Activated B cell treated with CpG ODN at 0.5 μM for 24 hours (primary cell): ENCODE results near the gene GPR42. TPM values are rescaled to one million over a fixed set of nuclear protein-coding genes. Genes with fewer than 3 reads are reported as not detected.
"Not testable (repeated sequence)": the region's sequence is repeated elsewhere in the genome, so short reads cannot be mapped to it uniquely, and the experiment has no call there.

Experiments used
- ATAC-seq: fragments of 200-7000 bp; cut with Tn5 transposase; one replicate; pipeline ENCODE4 v1.10.0; 2021; ENCODE audit warnings: low read depth, mild to moderate bottlenecking, moderate library complexity
- CTCF ChIA-PET: fragments of 350-600 bp; sonication (Branson Sonifier 250); formaldehyde crosslinking; loops from one replicate; lab custom pipeline; 2021; ENCODE audit warnings: antibody characterized with exemption; lab: Charles Lee
- POLR2A ChIA-PET: fragments of 350-600 bp; sonication (Branson Sonifier 250); formaldehyde crosslinking; loops from one replicate; lab custom pipeline; 2021; ENCODE audit warnings: antibody characterized with exemption; lab: Charles Lee
- DNase-seq: peaks from one replicate; pipeline ENCODE4 v3.0.0; 2022
- H3K27ac Mint-ChIP-seq: one replicate; pipeline ENCODE4 v1.8.0; 2020; ENCODE audit warnings: mixed read lengths
- H3K27me3 Mint-ChIP-seq: one replicate; pipeline ENCODE4 v1.8.0; 2021; ENCODE audit warnings: mixed read lengths
- H3K36me3 Mint-ChIP-seq: one replicate; pipeline ENCODE4 v1.8.0; 2021; ENCODE audit warnings: low read depth, mixed read lengths
- H3K4me1 Mint-ChIP-seq: one replicate; pipeline ENCODE4 v1.8.0; 2021; ENCODE audit warnings: mixed read lengths
- H3K4me3 Mint-ChIP-seq: one replicate; pipeline ENCODE4 v1.8.0; 2020; ENCODE audit warnings: mild to moderate bottlenecking, mixed read lengths
- H3K9me3 Mint-ChIP-seq: one replicate; pipeline ENCODE4 v1.8.0; 2020; ENCODE audit warnings: mixed read lengths
- CTCF ChIP-seq: fragments of 200-600 bp; IDR thresholded peaks from one replicate; pipeline ENCODE4 v1.8.0; 2022; ENCODE audit warnings: antibody characterized with exemption, mild to moderate bottlenecking
- intact Hi-C: fragments of 100-400 bp; cut with micrococcal nuclease; formaldehyde crosslinking; loops from one replicate; pipeline ENCODE4 v1.15.1; 2024
- total RNA-seq: library from RNA; stranded (reverse); gene quantifications from 2 replicates; pipeline ENCODE4 v1.2.3, GENCODE V29; 2022

GPR42 gene
- total RNA-seq, 1 donor from 2014 or later: not detected

- POLR2A ChIA-PET: interaction anchor here (0.6 to 1.6 kb wide), 5 partner anchors 35 to 618 kb away, joined by 3 to 8 read pairs (median 7); no protein-coding TSS in a partner anchor
- no peak overlapping the region for H3K4me3 Mint-ChIP-seq
- no peak for TF ChIP-seq CTCF
Measured at GRCh38 chr19:35377656-35378055, 6.8 kb downstream of the GPR42 start.

DNA sequence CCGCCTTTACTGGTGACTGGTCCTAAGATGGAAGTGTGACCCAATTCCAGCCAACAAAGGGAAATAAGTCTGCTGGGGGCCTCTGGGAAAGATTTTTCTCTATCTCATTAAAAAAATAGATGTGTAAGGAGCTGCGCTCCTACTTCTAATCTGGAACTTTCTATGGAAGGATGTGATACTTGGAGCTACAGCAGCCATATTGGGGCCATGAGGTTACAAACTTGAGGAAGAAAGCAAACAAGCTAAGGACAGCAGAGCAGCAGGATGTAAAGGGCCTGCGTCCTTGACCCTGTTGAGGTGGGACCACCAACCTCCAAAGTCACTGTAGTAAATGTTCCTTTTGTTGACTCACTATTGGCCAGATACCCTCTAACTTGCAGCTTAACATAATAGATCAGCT lies 7.5 kb downstream of the GPR42 start:
- Mint-ChIP-seq H3K4me1 (peaks cover 27% of the 10 kb centered on the region), H3K27me3 (peaks cover 3% of the 10 kb centered on the region), H3K27ac (no peak overlapping the region), H3K4me3 (no peak overlapping the region), H3K36me3 (no peaks in the 10 kb centered on the region), H3K9me3 (no peaks in the 10 kb centered on the region)
- no peak for TF ChIP-seq CTCF
- ChIA-PET CTCF (interaction anchor here (1.0 to 1.1 kb wide), 2 partner anchors 26 to 109 kb away, joined by 3 read pairs; no protein-coding TSS in a partner anchor), POLR2A (interaction anchor here (1.6 kb wide), 1 partner anchor 82 kb away, joined by 8 read pairs; no protein-coding TSS in a partner anchor)
- intact Hi-C loops: no loop called here
- ATAC-seq (no peak), DNase-seq (no peak)

More at GRCh38 chr19:35377656-35378055, 6.8 kb downstream of the GPR42 start:
- intact Hi-C loops: no loop called here
- CTCF ChIA-PET: interaction anchor here (1.0 kb wide), 1 partner anchor 25 kb away, joined by 3 read pairs; no protein-coding TSS in a partner anchor
- ATAC-seq: no peak
- Mint-ChIP-seq H3K9me3 (no peaks in the 10 kb centered on the region), H3K36me3 (no peaks in the 10 kb centered on the region), H3K4me1 (peaks cover 27% of the 10 kb centered on the region), H3K27me3 (peaks cover 3% of the 10 kb centered on the region), H3K27ac (no peak overlapping the region)
- no peak for DNase-seq

GRCh38 chr19:35379545-35379944 lies 8.7 kb downstream of the GPR42 start:
- ATAC-seq, H3K9me3 Mint-ChIP-seq, H3K27ac Mint-ChIP-seq, H3K27me3 Mint-ChIP-seq, intact Hi-C loops, H3K4me3 Mint-ChIP-seq, CTCF ChIA-PET, DNase-seq, H3K36me3 Mint-ChIP-seq: not testable (repeated sequence)
- H3K4me1 Mint-ChIP-seq: peaks cover 27% of the 10 kb centered on the region
- POLR2A ChIA-PET: interaction anchor here (0.7 kb wide), 1 partner anchor 125 kb away, joined by 7 read pairs; no protein-coding TSS in a partner anchor

GRCh38 chr19:35379992-35380391 lies 9.1 kb downstream of the GPR42 start:
- Mint-ChIP-seq H3K27ac (no peak overlapping the region), H3K36me3 (no peaks in the 10 kb centered on the region), H3K4me1 (peaks cover 24% of the 10 kb centered on the region), H3K27me3 (peaks cover 5% of the 10 kb centered on the region), H3K4me3 (no peak overlapping the region), H3K9me3 (no peaks in the 10 kb centered on the region)
- ATAC-seq (no peak), DNase-seq (no peak)
- intact Hi-C loops: no loop called here
- ChIA-PET POLR2A (interaction anchor here (0.6 to 0.7 kb wide), 2 partner anchors 81 to 125 kb away, joined by 3 to 7 read pairs; no protein-coding TSS in a partner anchor), CTCF (no interaction called here)
- TF ChIP-seq CTCF: no peak

GRCh38 chr19:35380450-35381124 lies 9.7 kb downstream of the GPR42 start:
- ChIA-PET POLR2A (interaction anchor here (0.6 kb wide), 1 partner anchor 80 kb away, joined by 3 read pairs; no protein-coding TSS in a partner anchor), CTCF (no interaction called here)
- no peak for TF ChIP-seq CTCF
- intact Hi-C loops: no loop called here
- ATAC-seq: no peak
- Mint-ChIP-seq H3K36me3 (no peaks in the 10 kb centered on the region), H3K27me3 (peaks cover 5% of the 10 kb centered on the region), H3K4me3 (no peak overlapping the region), H3K9me3 (no peaks in the 10 kb centered on the region), H3K27ac (no peak overlapping the region), H3K4me1 (peaks cover 20% of the 10 kb centered on the region)
- DNase-seq: no peak
